Measurements from ENCODE around the gene GNG8. TPM values are rescaled to one million over a fixed set of nuclear protein-coding genes. Genes with fewer than 3 reads are reported as not detected.

GNG8 gene
- not detected in 2 replicates for total RNA-seq

GRCh38 chr19:46635920-46636761, at the start of gene GNG8:
TSS of gene GNG8 (minus strand) at chr19:46636202. CDS start at chr19:46634682, 1,520 bp downstream.

GRCh38 chr19:46661020-46661731, 25.2 kb upstream of the GNG8 start, which contains the start of gene DACT3:
TSS of gene DACT3 (minus strand) at chr19:46661182. CDS start at chr19:46661064, 118 bp downstream.

GRCh38 chr19:46624958-46625661, 10.9 kb downstream of the GNG8 start, which contains the start of gene PTGIR:
TSS of gene PTGIR (minus strand) at chr19:46625089. CDS start at chr19:46624225, 864 bp downstream.

DNA sequence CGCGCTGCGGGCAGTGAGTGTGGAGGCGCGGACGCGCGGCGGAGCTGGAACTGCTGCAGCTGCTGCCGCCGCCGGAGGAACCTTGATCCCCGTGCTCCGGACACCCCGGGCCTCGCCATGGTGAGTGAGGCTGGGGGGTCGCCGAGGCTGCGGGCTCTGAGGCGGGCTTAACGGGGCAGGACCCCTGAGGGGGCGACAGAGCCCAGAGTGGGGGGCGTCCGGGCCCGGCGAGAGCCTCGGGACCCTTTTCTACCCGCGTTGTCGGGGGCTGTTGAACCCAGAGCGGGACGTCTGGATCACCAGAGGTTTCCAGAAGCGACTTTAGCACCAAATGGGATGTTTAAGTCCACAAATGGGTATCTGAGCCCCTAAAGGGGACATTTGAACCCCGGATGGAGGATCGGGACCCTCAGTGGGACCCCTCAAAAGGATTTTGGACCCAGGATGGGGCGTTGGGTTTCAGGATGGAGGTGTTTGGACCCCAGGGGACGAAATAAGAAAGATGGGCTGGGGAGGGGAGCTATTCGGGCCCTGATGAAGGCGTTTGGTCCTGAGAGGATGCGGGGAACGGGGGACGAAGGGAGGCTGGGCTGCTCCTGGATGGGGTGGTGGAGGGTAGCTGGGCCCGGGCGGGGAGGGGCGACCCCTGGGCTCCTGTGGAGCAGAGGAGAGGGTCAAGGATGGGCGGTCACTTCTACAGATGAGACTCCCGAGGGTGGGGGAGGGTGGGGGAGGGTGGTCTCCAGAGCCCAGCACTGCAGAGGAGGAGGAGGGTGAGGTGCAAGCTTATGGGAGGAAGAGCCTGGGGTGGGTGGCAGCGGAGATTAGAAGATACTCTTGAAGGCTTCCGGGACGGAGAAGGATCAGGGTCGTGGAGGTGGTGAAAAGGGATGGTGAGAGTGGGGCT, 34.4 kb downstream of the GNG8 start, which contains the start of gene CALM3:
TSS of gene CALM3 (plus strand) at position 13 of the 907 bp plus-strand sequence. CDS start at position 118, 105 bp downstream.

Other genes with a start within 250 kb of the GNG8 start
- 22.2 and 22.5 TPM in 2 replicates for gene CCDC8, start 222.6 kb downstream of the GNG8 start, total RNA-seq
- gene PNMA8C, start 207.3 kb downstream of the GNG8 start, total RNA-seq: not detected in 2 replicates
- gene PNMA8A, start 164.6 kb downstream of the GNG8 start, total RNA-seq: 3.2 and 3.4 TPM in 2 replicates
- 0.29 and 0.35 TPM in 2 replicates for gene PNMA8B, start 140.3 kb downstream of the GNG8 start, total RNA-seq
- gene CALM3, start 34.9 kb downstream of the GNG8 start, total RNA-seq: 350 and 373 TPM in 2 replicates
- 5.0 and 11.2 TPM in 2 replicates for gene PTGIR, start 11.1 kb downstream of the GNG8 start, total RNA-seq
- gene DACT3, start 25.0 kb upstream of the GNG8 start, total RNA-seq: 4.0 and 5.1 TPM in 2 replicates
- 23.4 and 25.2 TPM in 2 replicates for gene PRKD2, start 80.9 kb upstream of the GNG8 start, total RNA-seq
- gene FKRP, start 109.9 kb upstream of the GNG8 start, total RNA-seq: 21.6 and 30.7 TPM in 2 replicates
- gene STRN4, start 110.2 kb upstream of the GNG8 start, total RNA-seq: 73.0 and 76.4 TPM in 2 replicates
- 347 and 349 TPM in 2 replicates for gene SLC1A5, start 152.4 kb upstream of the GNG8 start, total RNA-seq
- gene AP2S1, start 214.6 kb upstream of the GNG8 start, total RNA-seq: 347 and 432 TPM in 2 replicates
- gene ARHGAP35, start 224.8 kb upstream of the GNG8 start, total RNA-seq: 22.8 and 26.6 TPM in 2 replicates

Data from myometrial cell (primary cell).